PFSK-1 (cell line): ENCODE data around the gene MOGAT3.

Source experiments
- POLR2AphosphoS5 ChIP-seq: IDR thresholded peaks from 2 replicates; pipeline ENCODE4 v1.6.1; 2012; ENCODE audit warnings: low read depth, mild to moderate bottlenecking, control low read depth, low read length, moderate library complexity
- REST ChIP-seq, 2 experiments: IDR thresholded peaks; 2 replicates each; pipeline versions ENCODE4 v1.6.1 to v1.8.0; 2011 to 2012; ENCODE audit warnings: low read depth in 2 of 2, low read length in 2 of 2, control low read depth in 1 of 2, inconsistent platforms in 1 of 2, mild to moderate bottlenecking in 1 of 2, moderate library complexity in 1 of 2; ENCODE audit not compliant: insufficient read depth in 1 of 2
- SIN3A ChIP-seq: IDR thresholded peaks from 2 replicates; pipeline ENCODE4 v1.6.1; 2012; ENCODE audit warnings: mild to moderate bottlenecking, low read length, moderate library complexity, borderline replicate concordance; ENCODE audit not compliant: insufficient read depth
- TAF1 ChIP-seq: IDR thresholded peaks from 2 replicates; pipeline ENCODE4 v1.6.1; 2012; ENCODE audit warnings: low read length, control low read depth, borderline replicate concordance; ENCODE audit not compliant: insufficient read depth

GRCh38 chr7:101173752-101174244 lies 27.0 kb downstream of the MOGAT3 start:
- TF ChIP-seq REST (IDR thresholded peaks at IDR 0.05; ENCODE audit: insufficient read depth in 1 of 2, low read depth in 2 of 2, low read length in 2 of 2) (no peak), SIN3A (no peak), TAF1 (no peak), POLR2AphosphoS5 (no peak)
